GM18909 (cell line): ENCODE measurements around the gene CDH13.

Experiments
- ATAC-seq: cut with Tn5 transposase; IDR thresholded peaks from one replicate; pipeline ENCODE4 v1.9.1; 2021; ENCODE audit warnings: mild to moderate bottlenecking; ENCODE audit not compliant: unreplicated experiment, poor library complexity

Gene CDH13

GRCh38 chr16:83306961-83307593, 680.3 kb downstream of the CDH13 start:
- ATAC-seq: no peak

- no peak for ATAC-seq
Observed at GRCh38 chr16:83307594-83307992, 680.8 kb downstream of the CDH13 start.

GRCh38 chr16:83308414-83308813, 681.6 kb downstream of the CDH13 start:
- ATAC-seq: no peak

GRCh38 chr16:83310816-83311215, 684.0 kb downstream of the CDH13 start:
- ATAC-seq: no peak

- ATAC-seq: no peak
Observed at GRCh38 chr16:83312015-83312717, 685.4 kb downstream of the CDH13 start.

- no peak for ATAC-seq
Observed at GRCh38 chr16:83312718-83313245, 686.0 kb downstream of the CDH13 start.

GRCh38 chr16:83315271-83315670, 688.5 kb downstream of the CDH13 start:
- ATAC-seq: no peak

GRCh38 chr16:83316458-83316857, 689.7 kb downstream of the CDH13 start:
- no peak for ATAC-seq

GRCh38 chr16:83318390-83318789, 691.6 kb downstream of the CDH13 start:
- no peak for ATAC-seq

- no peak for ATAC-seq
Observed at GRCh38 chr16:83328936-83329335, 702.2 kb downstream of the CDH13 start.

- no peak for ATAC-seq
Observed at GRCh38 chr16:83329441-83329840, 702.7 kb downstream of the CDH13 start.

- ATAC-seq: no peak
Observed at GRCh38 chr16:83330251-83330650, 703.5 kb downstream of the CDH13 start.

- no peak for ATAC-seq
Observed at GRCh38 chr16:83335076-83335475, 708.3 kb downstream of the CDH13 start.

- no peak for ATAC-seq
Observed at GRCh38 chr16:83336603-83337002, 709.8 kb downstream of the CDH13 start.

GRCh38 chr16:83338138-83338537, 711.4 kb downstream of the CDH13 start:
- no peak for ATAC-seq

GRCh38 chr16:83338941-83339340, 712.2 kb downstream of the CDH13 start:
- ATAC-seq: no peak

- ATAC-seq: no peak
Observed at GRCh38 chr16:83343935-83344366, 717.2 kb downstream of the CDH13 start.

- ATAC-seq: no peak
Observed at GRCh38 chr16:83345846-83346640, 719.3 kb downstream of the CDH13 start.

GRCh38 chr16:83348991-83349390, 722.2 kb downstream of the CDH13 start:
- ATAC-seq: no peak

- no peak for ATAC-seq
Observed at GRCh38 chr16:83350481-83350880, 723.7 kb downstream of the CDH13 start.

- ATAC-seq: no peak
Observed at GRCh38 chr16:83351846-83352245, 725.1 kb downstream of the CDH13 start.
